Skeletal muscle satellite cell (primary cell): Measurements from ENCODE around the gene HINT3.
"Not testable (repeated sequence)": the region's sequence is repeated elsewhere in the genome, so short reads cannot be mapped to it uniquely, and the experiment has no call there.

Source experiments
- H3K27me3 ChIP-seq: 2 replicates; pipeline ENCODE4 v1.7.0; 2013; ENCODE audit warnings: low read length; ENCODE audit not compliant: control insufficient read depth, insufficient read depth
- H3K36me3 ChIP-seq: 2 replicates; pipeline ENCODE4 v1.7.0; 2013; ENCODE audit warnings: mild to moderate bottlenecking, control low read depth, low read length; ENCODE audit not compliant: insufficient read depth
- H3K4me1 ChIP-seq: 2 replicates; pipeline ENCODE4 v1.7.0; 2013; ENCODE audit warnings: low read length; ENCODE audit not compliant: control insufficient read depth, insufficient read depth
- H3K4me2 ChIP-seq: 2 replicates; pipeline ENCODE4 v1.7.0; 2013; ENCODE audit warnings: mild to moderate bottlenecking, low read length
- H3K4me3 ChIP-seq: 2 replicates; pipeline ENCODE4 v1.7.0; 2013; ENCODE audit warnings: low read length
- H3K9ac ChIP-seq: 2 replicates; pipeline ENCODE4 v1.7.0; 2013; ENCODE audit warnings: mild to moderate bottlenecking, low read depth, low read length, moderate library complexity
- H3K9me3 ChIP-seq: replicated peaks from 2 replicates; pipeline ENCODE4 v1.7.0; 2013; ENCODE audit warnings: mild to moderate bottlenecking, control low read depth, low read length

HINT3 gene

DNA sequence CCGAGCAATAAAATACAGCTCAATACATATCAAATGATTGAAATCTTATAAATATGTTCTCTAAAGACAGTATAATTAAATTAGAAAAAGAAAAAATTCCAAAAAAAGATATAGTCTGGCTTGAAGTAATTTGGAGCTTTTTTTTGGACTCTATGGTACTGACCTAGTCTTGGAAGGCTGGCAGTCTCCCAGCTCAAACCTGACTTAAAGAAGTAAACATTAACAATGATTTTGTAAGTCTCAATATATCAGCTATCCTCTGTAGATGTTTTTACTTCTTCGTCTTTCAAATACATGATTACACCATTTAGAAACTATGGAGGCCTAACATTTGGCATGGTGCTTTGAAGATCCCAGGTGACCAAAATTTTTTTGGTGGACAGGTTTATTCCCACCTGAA, 14.2 kb downstream of the HINT3 start:
- no peak overlapping the region for H3K4me2 ChIP-seq
- H3K27me3 ChIP-seq = no peaks in the 10 kb centered on the region
- H3K4me1 ChIP-seq = no peaks in the 10 kb centered on the region
- H3K9me3 ChIP-seq = no peaks in the 10 kb centered on the region
- peaks cover 5% of the 10 kb centered on the region for H3K36me3 ChIP-seq
- H3K9ac ChIP-seq = no peak overlapping the region
- H3K4me3 ChIP-seq = no peak overlapping the region

DNA sequence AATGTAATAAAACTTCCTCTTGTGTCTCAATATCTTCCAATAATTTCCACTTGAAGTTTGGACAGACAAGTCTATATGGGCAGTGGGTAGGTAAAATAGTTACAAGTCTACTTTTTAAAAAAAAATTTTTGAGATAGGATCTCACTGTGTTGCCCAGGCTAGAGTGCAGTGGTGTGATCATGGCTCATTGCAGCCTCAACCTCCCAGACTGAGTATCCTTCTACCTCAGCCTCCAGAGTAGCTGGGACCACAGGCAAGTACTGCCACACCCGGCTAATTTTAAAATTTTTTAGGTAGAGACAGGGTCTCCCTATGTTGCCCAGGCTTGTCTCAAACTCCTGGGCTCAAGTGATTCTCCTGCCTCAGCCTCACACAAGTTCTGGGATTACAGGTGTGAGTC, 15.9 kb downstream of the HINT3 start:
- not testable (repeated sequence) for H3K27me3 ChIP-seq, H3K36me3 ChIP-seq, H3K4me1 ChIP-seq, H3K4me3 ChIP-seq, H3K4me2 ChIP-seq, H3K9ac ChIP-seq, H3K9me3 ChIP-seq

DNA sequence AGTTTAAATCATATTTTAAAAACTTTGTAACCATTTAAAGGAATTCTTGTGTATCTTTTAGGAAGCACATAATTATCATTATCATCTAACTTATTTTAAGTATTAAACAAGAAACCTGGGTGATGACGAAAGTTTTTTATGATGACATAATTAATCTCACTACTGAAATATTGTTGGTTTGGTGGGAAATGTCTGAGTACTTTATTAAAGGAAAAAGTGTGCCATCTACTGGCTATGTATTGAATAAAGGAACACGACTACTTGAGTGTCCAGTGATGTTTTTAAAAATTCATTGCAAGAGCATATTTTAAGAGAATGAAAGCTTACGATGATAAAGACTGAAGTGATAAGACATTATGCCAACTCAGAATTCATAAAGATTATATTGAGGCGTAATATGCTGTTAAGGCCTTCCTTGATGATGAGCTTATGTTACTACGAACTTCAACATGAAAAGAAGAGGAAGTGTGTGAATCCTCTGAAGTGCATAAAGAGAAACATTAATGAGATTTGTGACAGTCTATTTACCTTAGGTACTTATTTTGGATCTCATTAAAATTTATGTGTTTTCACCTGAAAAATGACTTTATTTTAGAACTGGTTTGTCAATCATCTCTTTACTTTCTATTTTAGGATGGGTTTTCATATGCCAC, 17.8 kb downstream of the HINT3 start:
- Histone ChIP-seq H3K4me2 (no peak overlapping the region), H3K27me3 (no peaks in the 10 kb centered on the region), H3K9ac (no peak overlapping the region), H3K9me3 (no peaks in the 10 kb centered on the region), H3K4me1 (no peaks in the 10 kb centered on the region), H3K36me3 (peaks cover 5% of the 10 kb centered on the region), H3K4me3 (no peak overlapping the region)

- H3K36me3 ChIP-seq = peaks cover 5% of the 10 kb centered on the region
- H3K9ac ChIP-seq = no peak overlapping the region
- H3K4me2 ChIP-seq = no peak overlapping the region
- peaks cover 12% of the 10 kb centered on the region for H3K4me1 ChIP-seq
- H3K9me3 ChIP-seq = no peaks in the 10 kb centered on the region
- no peaks in the 10 kb centered on the region for H3K27me3 ChIP-seq
- H3K4me3 ChIP-seq = no peak overlapping the region
Measured at GRCh38 chr6:125979101-125979500, 22.5 kb downstream of the HINT3 start.

GRCh38 chr6:125981571-125982185, 25.1 kb downstream of the HINT3 start:
- H3K9ac ChIP-seq = no peak overlapping the region
- no peak overlapping the region for H3K4me2 ChIP-seq
- H3K4me3 ChIP-seq = no peak overlapping the region
- peaks cover 21% of the 10 kb centered on the region for H3K4me1 ChIP-seq
- H3K27me3 ChIP-seq = no peaks in the 10 kb centered on the region
- no peaks in the 10 kb centered on the region for H3K36me3 ChIP-seq
- no peaks in the 10 kb centered on the region for H3K9me3 ChIP-seq

- Histone ChIP-seq H3K36me3 (no peaks in the 10 kb centered on the region), H3K4me3 (no peak overlapping the region)
Measured at GRCh38 chr6:125983246-125983945, 26.8 kb downstream of the HINT3 start.

DNA sequence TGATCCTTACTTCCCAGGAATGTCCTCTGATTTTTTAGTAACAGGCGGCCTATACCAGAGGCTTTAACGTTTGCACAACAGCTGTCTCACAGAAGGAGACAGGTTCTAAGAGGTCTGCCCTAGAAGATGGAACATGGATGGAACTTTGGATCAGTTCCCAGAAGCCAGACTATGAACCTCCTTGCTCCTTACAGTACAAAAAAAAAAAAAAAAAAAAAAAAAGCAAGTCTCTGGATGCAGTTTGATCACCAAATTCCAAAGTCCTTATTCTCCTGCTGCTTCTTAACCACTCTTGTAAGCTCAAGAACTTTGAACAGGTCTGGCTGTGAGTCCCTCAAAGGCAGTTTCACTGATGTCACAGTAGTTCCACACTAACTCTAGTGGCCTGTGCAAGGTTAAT, 27.7 kb downstream of the HINT3 start:
- no peaks in the 10 kb centered on the region for H3K36me3 ChIP-seq
- no peak overlapping the region for H3K9ac ChIP-seq
- no peaks in the 10 kb centered on the region for H3K27me3 ChIP-seq
- H3K4me1 ChIP-seq = peaks cover 24% of the 10 kb centered on the region
- H3K4me2 ChIP-seq = no peak overlapping the region
- H3K9me3 ChIP-seq = no peaks in the 10 kb centered on the region
- no peak overlapping the region for H3K4me3 ChIP-seq

More at GRCh38 chr6:125983246-125983945, 26.8 kb downstream of the HINT3 start:
- no peaks in the 10 kb centered on the region for H3K27me3 ChIP-seq
- peaks cover 24% of the 10 kb centered on the region for H3K4me1 ChIP-seq
- no peak overlapping the region for H3K9ac ChIP-seq
- no peak overlapping the region for H3K4me2 ChIP-seq
- H3K9me3 ChIP-seq = no peaks in the 10 kb centered on the region

- H3K9me3 ChIP-seq = no peaks in the 10 kb centered on the region
- no peak overlapping the region for H3K4me3 ChIP-seq
- peaks cover 24% of the 10 kb centered on the region for H3K4me1 ChIP-seq
- no peaks in the 10 kb centered on the region for H3K27me3 ChIP-seq
- peak overlapping the region; percentile 87 for H3K9ac ChIP-seq
- peak overlapping the region; percentile 85 for H3K4me2 ChIP-seq
- no peaks in the 10 kb centered on the region for H3K36me3 ChIP-seq
Measured at GRCh38 chr6:125985522-125985921, 29.0 kb downstream of the HINT3 start.

GRCh38 chr6:125985979-125986300, 29.4 kb downstream of the HINT3 start:
- H3K36me3 ChIP-seq = no peaks in the 10 kb centered on the region
- peak overlapping the region; percentile 85 for H3K4me2 ChIP-seq
- H3K4me3 ChIP-seq = peak overlapping the region; percentile 97

DNA sequence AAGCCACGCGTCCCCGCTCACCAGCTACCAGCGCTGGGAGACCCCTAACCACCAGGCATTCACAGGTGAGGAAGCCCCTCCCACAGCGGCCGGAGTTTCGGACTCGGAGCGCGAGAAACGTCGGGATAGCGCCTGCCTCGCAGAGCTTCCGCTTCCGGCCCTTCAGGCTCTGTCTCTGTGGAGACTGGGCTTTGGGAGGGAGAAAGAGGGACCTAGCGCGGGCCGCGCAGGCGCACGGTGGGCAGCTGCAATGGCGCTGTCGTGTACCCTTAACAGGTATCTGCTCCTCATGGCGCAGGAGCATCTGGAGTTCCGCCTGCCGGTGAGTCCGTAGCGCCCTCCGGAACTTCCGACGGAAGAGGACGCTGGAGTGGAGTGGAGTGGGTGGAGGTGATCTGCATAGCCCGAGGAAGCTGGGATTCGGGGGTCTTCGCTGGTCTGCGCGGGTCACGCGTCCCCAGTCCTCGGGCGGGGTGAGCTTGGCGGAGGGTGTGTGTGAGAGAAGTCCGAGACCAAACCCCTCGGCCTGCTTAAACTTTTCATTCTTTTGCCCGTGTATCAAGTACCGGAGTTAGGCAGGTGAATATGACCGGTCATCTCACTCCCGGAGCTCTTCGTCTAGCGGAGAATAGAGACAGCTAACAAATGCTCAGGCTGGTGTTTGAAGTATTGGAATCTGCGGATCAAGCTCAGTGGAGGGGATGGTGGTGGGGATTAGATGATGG, 29.9 kb downstream of the HINT3 start, which contains the start of gene TRMT11:
Gene TRMT11 (plus strand): TSS at position 240 of the 725 bp plus-strand sequence. CDS start 11 bp downstream, at position 251.
- Histone ChIP-seq H3K36me3 (no peaks in the 10 kb centered on the region), H3K4me1 (peaks cover 24% of the 10 kb centered on the region), H3K9ac (peak within 1 kb of the TSS; percentile 87)

More at GRCh38 chr6:125985979-125986300, 29.4 kb downstream of the HINT3 start:
- Histone ChIP-seq H3K9me3 (no peaks in the 10 kb centered on the region), H3K9ac (peak overlapping the region; percentile 87), H3K4me1 (peaks cover 24% of the 10 kb centered on the region), H3K27me3 (no peaks in the 10 kb centered on the region)

GRCh38 chr6:125987026-125987617, 30.6 kb downstream of the HINT3 start:
- Histone ChIP-seq H3K36me3 (no peaks in the 10 kb centered on the region), H3K27me3 (no peaks in the 10 kb centered on the region), H3K4me2 (peak overlapping the region; percentile 85), H3K4me3 (peak overlapping the region; percentile 97), H3K4me1 (peaks cover 24% of the 10 kb centered on the region), H3K9ac (peak overlapping the region; percentile 87), H3K9me3 (no peaks in the 10 kb centered on the region)

More for the DNA sequence above, 29.9 kb downstream of the HINT3 start, which contains the start of gene TRMT11:
- H3K27me3 ChIP-seq = no peaks in the 10 kb centered on the region
- peak within 1 kb of the TSS; percentile 85 for H3K4me2 ChIP-seq
- H3K9me3 ChIP-seq = no peaks in the 10 kb centered on the region
- H3K4me3 ChIP-seq = peak within 1 kb of the TSS; percentile 97
